ENCODE results near the gene UCK2. TPM values are rescaled to one million over a fixed set of nuclear protein-coding genes. Genes with fewer than 3 reads are reported as not detected.

UCK2 gene
- total RNA-seq, 1 experiment from 2014 or later = 59.9 TPM

DNA sequence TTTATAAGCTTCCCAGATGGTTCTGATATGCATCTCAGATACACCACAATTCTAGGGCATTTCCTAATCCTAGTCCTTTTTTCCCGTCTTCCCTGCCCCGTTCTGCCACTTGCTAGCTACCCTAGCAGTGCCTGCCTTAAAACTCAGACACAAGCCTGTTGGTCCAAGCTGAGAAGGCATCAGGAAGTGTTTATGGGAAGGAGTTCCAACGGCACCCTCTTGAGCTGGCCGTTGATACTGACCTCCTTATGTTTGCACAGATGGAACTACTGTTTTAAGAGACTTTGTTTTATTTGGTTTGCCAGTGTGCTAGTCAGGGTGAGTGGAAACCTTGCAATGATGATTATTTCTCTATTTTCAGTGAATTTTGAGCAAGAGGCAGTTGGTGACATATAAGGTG is 67.2 kb downstream of the UCK2 start:
- Histone ChIP-seq H3K27ac (no peak overlapping the region), H3K36me3 (ENCODE audit: low read depth) (peaks cover 19% of the 10 kb centered on the region), H3K4me1 (replicated peaks; ENCODE audit: insufficient read depth) (no peaks in the 10 kb centered on the region), H3K9me2 (ENCODE audit: insufficient read depth) (no peaks in the 10 kb centered on the region), H3K4me3 (no peak overlapping the region), H3K9me3 (ENCODE audit: insufficient read depth, low read depth) (no peaks in the 10 kb centered on the region), H3F3A (ENCODE audit: insufficient read depth, low read depth) (0 out of 2 replicates have a peak, but pooled peaks cover 2% of the 10 kb centered on the region), H4K20me1 (ENCODE audit: insufficient read depth) (peaks cover 23% of the 10 kb centered on the region), H3K4me2 (no peak overlapping the region), H3K27me3 (ENCODE audit: insufficient read depth, low read depth) (no peaks in the 10 kb centered on the region), H3K79me2 (ENCODE audit: low read depth) (peaks cover 7% of the 10 kb centered on the region; the same call in 1 of the 2 replicates), H2AFZ (no peak overlapping the region)
- CTCF ChIA-PET = no interaction called here
- BruUV-seq (replicated peaks) = no TSS peak
- intact Hi-C loops (cut with micrococcal nuclease; ENCODE audit: unreplicated experiment) = no loop called here
- TF ChIP-seq, protein P1, sequence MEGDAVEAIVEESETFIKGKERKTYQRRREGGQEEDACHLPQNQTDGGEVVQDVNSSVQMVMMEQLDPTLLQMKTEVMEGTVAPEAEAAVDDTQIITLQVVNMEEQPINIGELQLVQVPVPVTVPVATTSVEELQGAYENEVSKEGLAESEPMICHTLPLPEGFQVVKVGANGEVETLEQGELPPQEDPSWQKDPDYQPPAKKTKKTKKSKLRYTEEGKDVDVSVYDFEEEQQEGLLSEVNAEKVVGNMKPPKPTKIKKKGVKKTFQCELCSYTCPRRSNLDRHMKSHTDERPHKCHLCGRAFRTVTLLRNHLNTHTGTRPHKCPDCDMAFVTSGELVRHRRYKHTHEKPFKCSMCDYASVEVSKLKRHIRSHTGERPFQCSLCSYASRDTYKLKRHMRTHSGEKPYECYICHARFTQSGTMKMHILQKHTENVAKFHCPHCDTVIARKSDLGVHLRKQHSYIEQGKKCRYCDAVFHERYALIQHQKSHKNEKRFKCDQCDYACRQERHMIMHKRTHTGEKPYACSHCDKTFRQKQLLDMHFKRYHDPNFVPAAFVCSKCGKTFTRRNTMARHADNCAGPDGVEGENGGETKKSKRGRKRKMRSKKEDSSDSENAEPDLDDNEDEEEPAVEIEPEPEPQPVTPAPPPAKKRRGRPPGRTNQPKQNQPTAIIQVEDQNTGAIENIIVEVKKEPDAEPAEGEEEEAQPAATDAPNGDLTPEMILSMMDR (conservative IDR thresholded peaks at IDR 0.05) = no peak
- no peak for TF ChIP-seq EZH2 (IDR thresholded peaks at IDR 0.05; ENCODE audit: low read depth)
- POLR2A ChIA-PET (ENCODE audit: unreplicated experiment) = interaction anchor here (0.6 kb wide), 1 partner anchor 13 kb away, joined by 5 read pairs; no protein-coding TSS in a partner anchor
- DNase-seq = no peak

DNA sequence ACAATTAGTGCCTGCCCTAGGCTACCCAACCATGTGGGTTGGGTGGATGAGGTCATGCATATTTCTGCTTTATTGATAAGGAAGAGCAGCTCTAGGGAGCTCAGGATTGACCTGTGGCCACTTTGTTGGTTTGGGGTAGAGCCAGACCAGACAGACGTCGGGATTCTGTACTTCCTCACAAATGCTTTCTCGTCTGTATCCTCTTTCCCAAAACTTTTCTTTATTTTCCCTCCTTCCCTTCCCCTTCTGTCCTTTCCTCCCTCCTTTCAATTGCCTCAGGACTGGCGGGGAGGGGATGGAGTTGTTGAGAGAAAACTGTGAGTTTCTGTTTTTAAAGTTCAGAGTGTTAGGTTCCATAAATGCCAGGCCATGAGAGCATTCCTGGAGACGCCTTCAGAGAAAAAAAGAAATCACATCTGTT is 68.0 kb downstream of the UCK2 start:
- TF ChIP-seq, protein P1 (conservative IDR thresholded peaks at IDR 0.05) = no peak
- H3K36me3 ChIP-seq (ENCODE audit: low read depth) = peaks cover 19% of the 10 kb centered on the region
- H4K20me1 ChIP-seq (ENCODE audit: insufficient read depth) = peaks cover 14% of the 10 kb centered on the region; the same call in 1 of the 2 replicates
- ChIA-PET CTCF (no interaction called here), POLR2A (ENCODE audit: unreplicated experiment) (no interaction called here)
- BruUV-seq (replicated peaks) = no TSS peak
- intact Hi-C loops (cut with micrococcal nuclease; ENCODE audit: unreplicated experiment) = no loop called here
- H3K9me3 ChIP-seq (ENCODE audit: insufficient read depth, low read depth) = no peaks in the 10 kb centered on the region
- no peak overlapping the region for H3K4me3 ChIP-seq
- no peak for DNase-seq
- no peaks in the 10 kb centered on the region for H3K27me3 ChIP-seq (ENCODE audit: insufficient read depth, low read depth)
- H3K79me2 ChIP-seq (ENCODE audit: low read depth) = peaks cover 4% of the 10 kb centered on the region; the same call in 1 of the 2 replicates
- H3K27ac ChIP-seq = no peak overlapping the region
- H2AFZ ChIP-seq = no peak overlapping the region
- H3K4me2 ChIP-seq = no peak overlapping the region
- no peaks in the 10 kb centered on the region for H3K4me1 ChIP-seq (replicated peaks; ENCODE audit: insufficient read depth)
- H3K9me2 ChIP-seq (ENCODE audit: insufficient read depth) = no peaks in the 10 kb centered on the region
- 0 out of 2 replicates have a peak, but pooled peaks cover 2% of the 10 kb centered on the region for H3F3A ChIP-seq (ENCODE audit: insufficient read depth, low read depth)

DNA sequence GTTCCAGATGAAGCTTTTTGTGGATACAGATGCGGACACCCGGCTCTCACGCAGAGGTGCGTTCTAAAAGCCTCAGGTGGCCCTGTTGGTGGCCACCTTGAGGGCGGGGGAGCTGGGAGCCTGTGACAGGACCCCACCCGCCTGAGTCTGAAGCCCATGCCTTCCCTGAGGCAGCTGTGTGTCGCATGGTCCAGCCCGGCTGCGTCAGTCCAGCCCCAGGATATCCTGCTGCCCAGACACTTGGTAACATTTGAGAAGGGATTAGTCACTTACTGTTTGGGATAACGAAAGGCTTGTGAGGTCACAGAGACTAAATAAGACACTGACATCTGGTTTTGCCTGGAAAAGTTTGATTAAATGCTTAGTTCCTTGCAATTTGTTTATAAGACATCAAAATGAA is 68.9 kb downstream of the UCK2 start:
- DNase-seq = no peak
- H3K36me3 ChIP-seq (ENCODE audit: low read depth) = peaks cover 13% of the 10 kb centered on the region
- no peaks in the 10 kb centered on the region for H3K4me1 ChIP-seq (replicated peaks; ENCODE audit: insufficient read depth)
- H4K20me1 ChIP-seq (ENCODE audit: insufficient read depth) = 0 out of 2 replicates have a peak, but pooled peaks cover 14% of the 10 kb centered on the region
- no peaks in the 10 kb centered on the region for H3K9me3 ChIP-seq (ENCODE audit: insufficient read depth, low read depth)
- TF ChIP-seq, protein P1 (conservative IDR thresholded peaks at IDR 0.05) = no peak
- H3K4me2 ChIP-seq = no peak overlapping the region
- CTCF ChIA-PET = no interaction called here
- H3K27me3 ChIP-seq (ENCODE audit: insufficient read depth, low read depth) = no peaks in the 10 kb centered on the region
- H3K4me3 ChIP-seq = no peak overlapping the region
- no TSS peak for BruUV-seq (replicated peaks)
- peaks cover 4% of the 10 kb centered on the region; the same call in 1 of the 2 replicates for H3K79me2 ChIP-seq (ENCODE audit: low read depth)
- POLR2A ChIA-PET (ENCODE audit: unreplicated experiment) = no interaction called here
- no peak overlapping the region for H2AFZ ChIP-seq
- H3F3A ChIP-seq (ENCODE audit: insufficient read depth, low read depth) = 0 out of 2 replicates have a peak, but pooled peaks cover 2% of the 10 kb centered on the region
- H3K27ac ChIP-seq = no peak overlapping the region
- intact Hi-C loops (cut with micrococcal nuclease; ENCODE audit: unreplicated experiment) = no loop called here
- H3K9me2 ChIP-seq (ENCODE audit: insufficient read depth) = no peaks in the 10 kb centered on the region

Data from PC-9 (cell line).